H9 (cell line): ENCODE data around the gene PPFIA4. TPM values are rescaled to one million over a fixed set of nuclear protein-coding genes. Genes with fewer than 3 reads are reported as not detected.

Experiments used
- DNase-seq: peaks from one replicate; pipeline ENCODE4 v3.0.0-alpha.2; 2017
- H2AFZ ChIP-seq: one replicate; pipeline ENCODE4 v1.6.1; 2013; ENCODE audit warnings: mild to moderate bottlenecking, low read length, control low read depth, moderate library complexity
- H2AK5ac ChIP-seq: 2 replicates; pipeline ENCODE4 v1.6.1; 2013; ENCODE audit warnings: low read length, control low read depth, mixed read lengths; ENCODE audit not compliant: insufficient read length
- H2BK120ac ChIP-seq: one replicate; pipeline ENCODE4 v1.6.1; 2013; ENCODE audit warnings: low read depth, mild to moderate bottlenecking, low read length, control low read depth, inconsistent platforms; ENCODE audit not compliant: poor library complexity, severe bottlenecking
- H2BK12ac ChIP-seq: 2 replicates; pipeline ENCODE4 v1.6.1; 2013; ENCODE audit warnings: low read length, control low read depth, mixed read lengths, low read depth; ENCODE audit not compliant: insufficient read length
- H2BK15ac ChIP-seq: 2 replicates; pipeline ENCODE4 v1.6.1; 2013; ENCODE audit warnings: low read depth, low read length, control low read depth
- H2BK20ac ChIP-seq: one replicate; pipeline ENCODE4 v1.6.1; 2013; ENCODE audit warnings: low read depth, mild to moderate bottlenecking, low read length, control low read depth, inconsistent platforms; ENCODE audit not compliant: poor library complexity, severe bottlenecking
- H2BK5ac ChIP-seq: 2 replicates; pipeline ENCODE4 v1.6.1; 2013; ENCODE audit warnings: low read length, control low read depth, mixed read lengths; ENCODE audit not compliant: insufficient read length
- H3K14ac ChIP-seq: 2 replicates; pipeline ENCODE4 v1.6.1; 2013; ENCODE audit warnings: low read length, control low read depth; ENCODE audit not compliant: insufficient read depth
- H3K18ac ChIP-seq: 2 replicates; pipeline ENCODE4 v1.6.1; 2013; ENCODE audit warnings: low read depth, mild to moderate bottlenecking, mixed read lengths, low read length, control low read depth; ENCODE audit not compliant: insufficient read length
- H3K23ac ChIP-seq: 2 replicates; pipeline ENCODE4 v1.6.1; 2013; ENCODE audit warnings: low read length, control low read depth, mixed read lengths, low read depth; ENCODE audit not compliant: insufficient read length
- H3K23me2 ChIP-seq: 2 replicates; pipeline ENCODE4 v1.6.1; 2013; ENCODE audit warnings: low read depth, mild to moderate bottlenecking, mixed read lengths, low read length, control low read depth; ENCODE audit not compliant: insufficient read length, poor library complexity, severe bottlenecking
- H3K27ac ChIP-seq: 2 replicates; pipeline ENCODE4 v1.5.1; 2013; ENCODE audit warnings: low read length, control low read depth, mixed read lengths, low read depth; ENCODE audit not compliant: insufficient read length
- H3K27me3 ChIP-seq: 2 replicates; pipeline ENCODE4 v1.6.1; 2013; ENCODE audit warnings: low read length, control low read depth, inconsistent platforms; ENCODE audit not compliant: insufficient read depth
- H3K4ac ChIP-seq: 2 replicates; pipeline ENCODE4 v1.6.1; 2013; ENCODE audit warnings: low read depth, mild to moderate bottlenecking, control low read depth, inconsistent platforms, low read length, moderate library complexity
- H3K4me1 ChIP-seq: 2 replicates; pipeline ENCODE4 v1.6.1; 2013; ENCODE audit warnings: low read length, control low read depth, inconsistent platforms; ENCODE audit not compliant: insufficient read depth
- H3K4me2 ChIP-seq: 2 replicates; pipeline ENCODE4 v1.6.1; 2013; ENCODE audit warnings: low read length, control low read depth, mixed read lengths; ENCODE audit not compliant: insufficient read length, insufficient read depth
- H3K56ac ChIP-seq: 2 replicates; pipeline ENCODE4 v1.6.1; 2013; ENCODE audit warnings: low read depth, mild to moderate bottlenecking, mixed read lengths, low read length, control low read depth; ENCODE audit not compliant: insufficient read length
- H3K79me1 ChIP-seq: 2 replicates; pipeline ENCODE4 v1.6.1; 2013; ENCODE audit warnings: low read depth, mild to moderate bottlenecking, moderate library complexity, low read length, control low read depth, inconsistent platforms; ENCODE audit not compliant: insufficient read depth, poor library complexity, severe bottlenecking
- H3K79me2 ChIP-seq: 2 replicates; pipeline ENCODE4 v1.6.1; 2013; ENCODE audit warnings: low read length, control low read depth, inconsistent platforms; ENCODE audit not compliant: insufficient read depth
- H3K9ac ChIP-seq: 2 replicates; pipeline ENCODE4 v1.6.1; 2013; ENCODE audit warnings: low read length, control low read depth, mixed read lengths; ENCODE audit not compliant: insufficient read length; ENCODE audit errors: extremely low read depth
- H3K9me3 ChIP-seq: one replicate; pipeline ENCODE4 v1.6.1; 2013; ENCODE audit warnings: low read depth, low read length, inconsistent platforms; ENCODE audit not compliant: control insufficient read depth
- H3T11ph ChIP-seq: one replicate; pipeline ENCODE4 v1.6.1; 2013; ENCODE audit warnings: mild to moderate bottlenecking, low read length, control low read depth, inconsistent platforms
- H4K20me1 ChIP-seq: one replicate; pipeline ENCODE4 v1.6.1; 2013; ENCODE audit not compliant: control insufficient read depth, insufficient read length, insufficient read depth
- H4K5ac ChIP-seq: 2 replicates; pipeline ENCODE4 v1.6.1; 2013; ENCODE audit warnings: low read depth, mild to moderate bottlenecking, mixed read lengths, low read length, control low read depth; ENCODE audit not compliant: insufficient read length
- H4K8ac ChIP-seq: replicated peaks from 2 replicates; pipeline ENCODE4 v1.6.1; 2013; ENCODE audit warnings: low read length, control low read depth, mixed read lengths, low read depth; ENCODE audit not compliant: insufficient read length
- H4K91ac ChIP-seq: 2 replicates; pipeline ENCODE4 v1.6.1; 2013; ENCODE audit warnings: low read depth, mild to moderate bottlenecking, moderate library complexity, mixed read lengths, low read length, control low read depth; ENCODE audit not compliant: insufficient read length
- H3K27ac Mint-ChIP-seq, 3 experiments: 2 replicates in 2 of 3; 3 replicates in 1 of 3; pipeline ENCODE4 v1.8.0; 2020 to 2021; ENCODE audit warnings: mixed read lengths in 3 of 3, mild to moderate bottlenecking in 1 of 3, moderate library complexity in 1 of 3
- H3K27me3 Mint-ChIP-seq: 2 replicates; pipeline ENCODE4 v1.8.0; 2021; ENCODE audit warnings: low read depth, mild to moderate bottlenecking, moderate library complexity, mixed read lengths
- H3K36me3 Mint-ChIP-seq, 3 experiments: 2 replicates in 2 of 3; 3 replicates in 1 of 3; pipeline ENCODE4 v1.8.0; 2020 to 2021; ENCODE audit warnings: low read depth in 3 of 3, mixed read lengths in 3 of 3; ENCODE audit not compliant: insufficient read depth in 1 of 3
- H3K4me1 Mint-ChIP-seq, 2 experiments: 2 replicates each; pipeline ENCODE4 v1.8.0; 2020; ENCODE audit warnings: mixed read lengths in 2 of 2
- H3K4me3 Mint-ChIP-seq, 2 experiments: 2 replicates in 1 of 2; 3 replicates in 1 of 2; pipeline ENCODE4 v1.8.0; 2020 to 2021; ENCODE audit warnings: mild to moderate bottlenecking in 2 of 2, mixed read lengths in 2 of 2, moderate library complexity in 1 of 2
- H3K9me3 Mint-ChIP-seq, 2 experiments: 2 replicates in 1 of 2; 3 replicates in 1 of 2; pipeline ENCODE4 v1.8.0; 2020; ENCODE audit warnings: mild to moderate bottlenecking in 2 of 2, mixed read lengths in 2 of 2, moderate library complexity in 1 of 2
- WGBS: extraction: QIAGEN DNeasy Blood & Tissue Kit; methylation state at CpG from one replicate; pipeline ENCODE4 v1.1.7; 2013; ENCODE audit warnings: missing lambda C conversion rate, low lambda C conversion rate, mixed read lengths; ENCODE audit not compliant: insufficient read length; ENCODE audit errors: extremely low coverage; 5-methylcytosine and 5-hydroxymethylcytosine counted together
- total RNA-seq: library from RNA; stranded (reverse); gene quantifications from 2 replicates; pipeline ENCODE4 v1.2.1, GENCODE V29; 2021
- TF ChIP-seq, protein P1 (sequence below): fragments of 200-600 bp; sonication (generic); conservative IDR thresholded peaks from 3 replicates; pipeline ENCODE4 v1.8.0; 2021; ENCODE audit warnings: antibody characterized with exemption, mild to moderate bottlenecking

PPFIA4 gene
- total RNA-seq, 1 experiment from 2014 or later = 3.9 TPM

- Histone ChIP-seq H3K27ac (no peak overlapping the region), H3K79me2 (no peaks in the 10 kb centered on the region), H4K5ac (no peak overlapping the region), H3K9me3 (no peaks in the 10 kb centered on the region), H3K14ac (no peak overlapping the region), H3K56ac (no peak overlapping the region), H2AFZ (no peak overlapping the region), H2BK12ac (no peak overlapping the region), H3K4me1 (peaks cover 12% of the 10 kb centered on the region), H4K91ac (no peak overlapping the region), H3K79me1 (no peaks in the 10 kb centered on the region), H2BK15ac (no peak overlapping the region), H2BK120ac (no peak overlapping the region), H4K8ac (no peak overlapping the region), H4K20me1 (no peaks in the 10 kb centered on the region), H2BK20ac (no peak overlapping the region), H2BK5ac (no peak overlapping the region), H3K9ac (no peak overlapping the region), H2AK5ac (no peak overlapping the region), H3T11ph (no peak overlapping the region), H3K4ac (no peak overlapping the region), H3K23me2 (peaks cover 8% of the 10 kb centered on the region), H3K23ac (no peak overlapping the region), H3K18ac (no peak overlapping the region), H3K27me3 (no peaks in the 10 kb centered on the region; the same call in 1 of the 2 replicates), H3K4me2 (no peak overlapping the region)
- H3K4me3 Mint-ChIP-seq = no peak overlapping the region
- H3K27ac Mint-ChIP-seq = no peak overlapping the region
- TF ChIP-seq, protein P1, sequence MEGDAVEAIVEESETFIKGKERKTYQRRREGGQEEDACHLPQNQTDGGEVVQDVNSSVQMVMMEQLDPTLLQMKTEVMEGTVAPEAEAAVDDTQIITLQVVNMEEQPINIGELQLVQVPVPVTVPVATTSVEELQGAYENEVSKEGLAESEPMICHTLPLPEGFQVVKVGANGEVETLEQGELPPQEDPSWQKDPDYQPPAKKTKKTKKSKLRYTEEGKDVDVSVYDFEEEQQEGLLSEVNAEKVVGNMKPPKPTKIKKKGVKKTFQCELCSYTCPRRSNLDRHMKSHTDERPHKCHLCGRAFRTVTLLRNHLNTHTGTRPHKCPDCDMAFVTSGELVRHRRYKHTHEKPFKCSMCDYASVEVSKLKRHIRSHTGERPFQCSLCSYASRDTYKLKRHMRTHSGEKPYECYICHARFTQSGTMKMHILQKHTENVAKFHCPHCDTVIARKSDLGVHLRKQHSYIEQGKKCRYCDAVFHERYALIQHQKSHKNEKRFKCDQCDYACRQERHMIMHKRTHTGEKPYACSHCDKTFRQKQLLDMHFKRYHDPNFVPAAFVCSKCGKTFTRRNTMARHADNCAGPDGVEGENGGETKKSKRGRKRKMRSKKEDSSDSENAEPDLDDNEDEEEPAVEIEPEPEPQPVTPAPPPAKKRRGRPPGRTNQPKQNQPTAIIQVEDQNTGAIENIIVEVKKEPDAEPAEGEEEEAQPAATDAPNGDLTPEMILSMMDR = no peak
- WGBS = no CpG with 5 or more reads among the region's 2 CpGs
- H3K27me3 Mint-ChIP-seq = peaks cover 2% of the 10 kb centered on the region
- H3K36me3 Mint-ChIP-seq = peaks cover 0 to 4% (median 2%) of the 10 kb centered on the region in 3 experiments; a peak in 2 of 7 replicates
- DNase-seq = no peak
- peaks cover 20 to 24% of the 10 kb centered on the region in 2 experiments for H3K4me1 Mint-ChIP-seq
- no peaks in the 10 kb centered on the region for H3K9me3 Mint-ChIP-seq
These were observed 51.7 kb downstream of the PPFIA4 start for GRCh38 chr1:203077956-203078355.
